Retinal pigment epithelial cell (primary cell): ENCODE measurements around the gene SHISAL1.

Experiments used
- DNase-seq: peaks from one replicate; pipeline ENCODE4 v3.0.0-alpha.2; 2010; ENCODE audit warnings: low read depth
- H3K4me3 ChIP-seq: 2 replicates; pipeline ENCODE4 v1.5.1; 2011; ENCODE audit warnings: mild to moderate bottlenecking, low read length, control low read depth, moderate library complexity
- CTCF ChIP-seq: conservative IDR thresholded peaks from 2 replicates; pipeline ENCODE4 v1.5.1; 2011; ENCODE audit warnings: low read depth, low read length, control low read depth, inconsistent platforms

SHISAL1 gene

DNA sequence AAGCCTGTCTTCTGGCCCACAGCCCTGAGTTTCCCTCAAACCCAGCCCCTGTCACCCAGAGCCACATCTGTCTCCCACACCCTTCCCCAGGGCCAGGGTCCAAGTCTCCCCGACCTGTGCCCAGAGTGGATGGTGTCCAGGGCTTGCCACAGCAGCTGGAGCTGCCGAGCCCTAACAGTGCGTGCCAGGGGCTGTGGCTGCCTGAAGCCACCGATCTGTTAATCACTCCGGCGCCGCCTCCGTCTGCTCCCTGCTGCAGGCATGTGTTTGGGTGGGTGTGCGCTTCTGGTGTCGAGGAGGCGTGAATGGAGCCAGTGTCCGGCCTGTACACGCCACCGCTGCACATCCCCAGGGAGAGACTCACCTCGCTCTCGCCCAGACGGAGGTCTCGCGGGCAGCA lies 26.1 kb downstream of the SHISAL1 start:
- TF ChIP-seq CTCF, result no peak
- no peak overlapping the region for H3K4me3 ChIP-seq
- no peak for DNase-seq

GRCh38 chr22:44284711-44285110 lies 28.0 kb downstream of the SHISAL1 start:
- no peak for TF ChIP-seq CTCF
- H3K4me3 ChIP-seq, result no peak overlapping the region
- no peak for DNase-seq

GRCh38 chr22:44281768-44282637 lies 30.7 kb downstream of the SHISAL1 start:
- no peak for DNase-seq
- TF ChIP-seq CTCF, result no peak
- H3K4me3 ChIP-seq, result no peak overlapping the region

DNA sequence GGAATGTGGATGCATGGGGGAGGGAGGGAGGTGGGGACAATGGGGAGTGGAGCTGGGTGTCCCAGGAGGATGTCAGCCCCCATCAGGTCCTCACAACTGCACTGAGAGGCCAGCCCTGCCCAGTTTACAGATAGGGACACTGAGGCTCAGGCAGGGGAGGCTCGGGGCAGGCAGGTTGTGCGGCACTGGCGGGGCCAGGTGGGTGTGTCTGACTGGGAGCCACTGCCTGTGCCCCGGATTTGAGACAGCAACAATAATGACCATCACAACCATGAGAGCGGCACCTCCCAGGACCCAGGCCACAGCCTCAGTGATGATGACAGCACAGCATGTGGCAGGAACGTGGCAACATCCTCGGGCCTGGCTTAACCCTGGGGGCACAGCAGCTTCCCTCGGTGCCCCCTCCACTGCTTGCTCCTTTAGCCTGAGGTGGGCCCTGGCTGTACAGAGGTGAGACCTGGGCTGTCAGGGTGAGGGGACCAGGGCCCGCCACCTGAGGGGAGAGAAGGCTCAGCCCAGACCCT lies 32.0 kb downstream of the SHISAL1 start:
- DNase-seq, result no peak
- no peak overlapping the region for H3K4me3 ChIP-seq
- no peak for TF ChIP-seq CTCF

DNA sequence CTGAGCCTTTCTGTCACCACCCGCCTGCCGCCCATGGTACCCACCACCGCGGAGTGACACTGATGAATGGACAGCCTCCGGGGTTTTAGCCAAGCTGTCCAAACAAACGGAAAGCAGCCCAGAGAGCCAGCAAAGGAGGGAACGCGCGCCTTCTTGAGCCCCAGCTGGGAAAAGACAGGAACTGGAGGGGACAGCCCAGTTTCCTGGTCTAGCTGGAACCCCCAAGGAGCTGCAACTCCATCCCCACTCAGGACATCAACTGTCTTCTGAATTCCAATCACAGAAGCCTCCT lies 33.7 kb downstream of the SHISAL1 start:
- no peak overlapping the region for H3K4me3 ChIP-seq
- no peak for DNase-seq
- TF ChIP-seq CTCF, result no peak

GRCh38 chr22:44278243-44279068 lies 34.3 kb downstream of the SHISAL1 start:
- no peak for DNase-seq
- no peak overlapping the region for H3K4me3 ChIP-seq
- TF ChIP-seq CTCF, result no peak
